Measurements from ENCODE around the gene LSMEM2.
"Not testable (repeated sequence)": the region's sequence is repeated elsewhere in the genome, so short reads cannot be mapped to it uniquely, and the experiment has no call there.

Gene LSMEM2

GRCh38 chr3:50278880-50279224 lies at the start of gene LSMEM2:
TSS of gene LSMEM2 (plus strand) at chr3:50279087. CDS start at chr3:50279114, 27 bp downstream.
- FAIRE-seq: no peak

GRCh38 chr3:50229490-50229889 lies 49.4 kb upstream of the LSMEM2 start:
- FAIRE-seq: no peak

GRCh38 chr3:50230104-50230793 lies 48.6 kb upstream of the LSMEM2 start:
- FAIRE-seq: no peak

- FAIRE-seq: no peak
Observed at GRCh38 chr3:50230794-50231125, 48.1 kb upstream of the LSMEM2 start.

- FAIRE-seq: no peak
Observed at GRCh38 chr3:50231581-50231980, 47.3 kb upstream of the LSMEM2 start.

- no peak for FAIRE-seq
Observed at GRCh38 chr3:50232303-50232702, 46.6 kb upstream of the LSMEM2 start.

GRCh38 chr3:50233176-50233575 lies 45.7 kb upstream of the LSMEM2 start:
- FAIRE-seq: no peak

GRCh38 chr3:50235716-50236483 lies 43.0 kb upstream of the LSMEM2 start, which contains the start of gene GNAI2:
TSS of gene GNAI2 (plus strand) at chr3:50236204. CDS start at chr3:50236336, 132 bp downstream.
- FAIRE-seq: peak; percentile 86

- no peak for FAIRE-seq
Observed at GRCh38 chr3:50236484-50237132, 42.3 kb upstream of the LSMEM2 start.

GRCh38 chr3:50237133-50237651 lies 41.7 kb upstream of the LSMEM2 start:
- no peak for FAIRE-seq

- FAIRE-seq: no peak
Observed at GRCh38 chr3:50237754-50238548, 40.9 kb upstream of the LSMEM2 start.

GRCh38 chr3:50238549-50239026 lies 40.3 kb upstream of the LSMEM2 start:
- FAIRE-seq: no peak

- no peak for FAIRE-seq
Observed at GRCh38 chr3:50239649-50240048, 39.2 kb upstream of the LSMEM2 start.

GRCh38 chr3:50241163-50241562 lies 37.7 kb upstream of the LSMEM2 start:
- no peak for FAIRE-seq

- no peak for FAIRE-seq
Observed at GRCh38 chr3:50241713-50242380, 37.0 kb upstream of the LSMEM2 start.

- FAIRE-seq: no peak
Observed at GRCh38 chr3:50242381-50242770, 36.5 kb upstream of the LSMEM2 start.

GRCh38 chr3:50242851-50243542 lies 35.9 kb upstream of the LSMEM2 start:
- FAIRE-seq: no peak

GRCh38 chr3:50243543-50243895 lies 35.4 kb upstream of the LSMEM2 start:
- no peak for FAIRE-seq

GRCh38 chr3:50244813-50245212 lies 34.1 kb upstream of the LSMEM2 start:
- FAIRE-seq: not testable (repeated sequence)

- FAIRE-seq: no peak
Observed at GRCh38 chr3:50245251-50245745, 33.6 kb upstream of the LSMEM2 start.

- no peak for FAIRE-seq
Observed at GRCh38 chr3:50245831-50246516, 32.9 kb upstream of the LSMEM2 start.

Measured in islet of Langerhans (tissue), 1 donor.